Endodermal cell (in vitro differentiated cells): ENCODE data around the gene PIWIL1. TPM values are rescaled to one million over a fixed set of nuclear protein-coding genes. Genes with fewer than 3 reads are reported as not detected.

Experiments
- DNase-seq: peaks from one replicate; pipeline ENCODE4 v3.0.0-alpha.2; 2017
- H3K27ac ChIP-seq: 2 replicates; pipeline ENCODE4 v1.5.1; 2013; ENCODE audit warnings: mild to moderate bottlenecking, low read depth, low read length, moderate library complexity
- H3K27me3 ChIP-seq: 2 replicates; pipeline ENCODE4 v1.6.1; 2013; ENCODE audit warnings: mild to moderate bottlenecking, low read length, moderate library complexity; ENCODE audit not compliant: insufficient read depth, control insufficient read depth, poor library complexity, severe bottlenecking
- H3K36me3 ChIP-seq: 2 replicates; pipeline ENCODE4 v1.7.0; 2013; ENCODE audit warnings: mild to moderate bottlenecking, low read length, moderate library complexity; ENCODE audit not compliant: control insufficient read depth, insufficient read depth
- H3K4me1 ChIP-seq: one replicate; pipeline ENCODE4 v1.7.0; 2013; ENCODE audit warnings: low read length; ENCODE audit not compliant: control insufficient read depth, insufficient read depth
- H3K4me3 ChIP-seq: 2 replicates; pipeline ENCODE4 v1.5.1; 2013; ENCODE audit warnings: mild to moderate bottlenecking, low read length, moderate library complexity
- H3K9ac ChIP-seq: 2 replicates; pipeline ENCODE4 v1.6.1; 2013; ENCODE audit warnings: mild to moderate bottlenecking, low read length, moderate library complexity; ENCODE audit not compliant: poor library complexity, severe bottlenecking; ENCODE audit errors: extremely low read depth
- H3K9me3 ChIP-seq: 2 replicates; pipeline ENCODE4 v1.6.1; 2013; ENCODE audit warnings: mild to moderate bottlenecking, low read length, moderate library complexity; ENCODE audit not compliant: control insufficient read depth
- H3K27ac Mint-ChIP-seq: 2 replicates; pipeline ENCODE4 v1.8.0; 2020; ENCODE audit warnings: mixed read lengths
- H3K27me3 Mint-ChIP-seq: 2 replicates; pipeline ENCODE4 v1.8.0; 2021; ENCODE audit warnings: mild to moderate bottlenecking, mixed read lengths; ENCODE audit not compliant: insufficient read depth
- H3K36me3 Mint-ChIP-seq: 2 replicates; pipeline ENCODE4 v1.8.0; 2020; ENCODE audit warnings: low read depth, mixed read lengths
- H3K4me1 Mint-ChIP-seq: 2 replicates; pipeline ENCODE4 v1.8.0; 2020; ENCODE audit warnings: mixed read lengths
- H3K4me3 Mint-ChIP-seq: 2 replicates; pipeline ENCODE4 v1.8.0; 2020; ENCODE audit warnings: mild to moderate bottlenecking, moderate library complexity, mixed read lengths
- H3K9me3 Mint-ChIP-seq: 2 replicates; pipeline ENCODE4 v1.8.0; 2020; ENCODE audit warnings: mild to moderate bottlenecking, mixed read lengths
- CTCF ChIP-seq: fragments of 200-600 bp; sonication (generic); conservative IDR thresholded peaks from 2 replicates; pipeline ENCODE4 v1.5.0; 2021; ENCODE audit warnings: antibody characterized with exemption, mild to moderate bottlenecking
- WGBS, 2 experiments: methylation state at CpG; one replicate each; pipeline versions ENCODE4 v1.1.5 to v1.1.7; 2013; ENCODE audit warnings: missing lambda C conversion rate in 2 of 2, mixed read lengths in 1 of 2; ENCODE audit not compliant: insufficient coverage in 1 of 2, insufficient read length in 1 of 2; 5-methylcytosine and 5-hydroxymethylcytosine counted together
- long read RNA-seq, 4 experiments: library from polyadenylated mRNA in 2 of 4; library from RNA in 1 of 4; library from capped mRNA in 1 of 4; stranded (forward) in 3 of 4; unstranded in 1 of 4; transcript quantifications; one replicate each; pipeline ENCODE4 v2.0.0, GENCODE V29; 2020 to 2021; ENCODE audit warnings: inconsistent platforms in 1 of 4
- polyA plus RNA-seq, 2 experiments: library from polyadenylated mRNA; stranded (reverse); fragments of 50-300 nt; gene quantifications; one replicate each; pipeline ENCODE4 v1.2.3, GENCODE V29; 2013
- total RNA-seq, 2 donors: library from RNA; stranded (reverse); fragmentation: NEBNext Ultra II Directional in 1 of 2; extraction: Animal tissue kit (Norgen Biotek cat#: 25700) in 1 of 2; gene quantifications; 2 replicates in 1 of 2; 3 replicates in 1 of 2; pipeline ENCODE4 v1.2.1, GENCODE V29; 2021

PIWIL1 gene
- not detected for total RNA-seq
- polyA plus RNA-seq (2013, experiment 1 of 2): not detected
- polyA plus RNA-seq (2013, experiment 2 of 2): not detected
- long read RNA-seq, experiment 1: 0 reads
- long read RNA-seq, experiment 2: 0 reads
- long read RNA-seq, experiment 3: 0 reads
- long read RNA-seq, experiment 4: 0 reads

- no peak for TF ChIP-seq CTCF
- Histone ChIP-seq H3K27me3 (peaks cover 66% of the 10 kb centered on the region), H3K36me3 (no peaks in the 10 kb centered on the region), H3K9ac (no peak within 1 kb of the TSS), H3K9me3 (no peaks in the 10 kb centered on the region), H3K4me1 (no peaks in the 10 kb centered on the region), H3K27ac (no peak within 1 kb of the TSS), H3K4me3 (no peak within 1 kb of the TSS)
- peaks cover 59% of the 10 kb centered on the region for H3K27me3 Mint-ChIP-seq
- peaks cover 5% of the 10 kb centered on the region for H3K9me3 Mint-ChIP-seq
- no peaks in the 10 kb centered on the region for H3K36me3 Mint-ChIP-seq
- H3K4me3 Mint-ChIP-seq: no peak within 1 kb of the TSS
- H3K4me1 Mint-ChIP-seq: peaks cover 3% of the 10 kb centered on the region
- WGBS, 2 experiments: 92 to 94% methylated on average over 48 to 79 of the region's 79 CpGs
- no peak for DNase-seq
- no peak within 1 kb of the TSS for H3K27ac Mint-ChIP-seq
Measured at GRCh38 chr12:130337488-130338303, at the start of gene PIWIL1. TSS of gene PIWIL1 (plus strand) at chr12:130337887. CDS start at chr12:130342592, 4,705 bp downstream.

- peaks cover 16% of the 10 kb centered on the region for H3K9me3 ChIP-seq
- H3K27me3 ChIP-seq: no peaks in the 10 kb centered on the region
- Mint-ChIP-seq H3K4me1 (no peaks in the 10 kb centered on the region), H3K27ac (no peak overlapping the region), H3K4me3 (no peak overlapping the region), H3K36me3 (no peaks in the 10 kb centered on the region), H3K27me3 (peaks cover 65% of the 10 kb centered on the region), H3K9me3 (peaks cover 43% of the 10 kb centered on the region)
- no peak overlapping the region for H3K9ac ChIP-seq
- H3K4me1 ChIP-seq: no peaks in the 10 kb centered on the region
- no peak for DNase-seq
- TF ChIP-seq CTCF: no peak
- H3K27ac ChIP-seq: no peak overlapping the region
- no peaks in the 10 kb centered on the region for H3K36me3 ChIP-seq
- 86 to 89% methylated on average over 1 to 3 of the region's 4 CpGs for WGBS, 2 experiments
- H3K4me3 ChIP-seq: no peak overlapping the region
Measured at GRCh38 chr12:130288206-130288605, 49.5 kb upstream of the PIWIL1 start.

GRCh38 chr12:130288691-130289090 is 49.0 kb upstream of the PIWIL1 start:
- no peak overlapping the region for H3K27ac Mint-ChIP-seq
- H3K27me3 Mint-ChIP-seq: peaks cover 65% of the 10 kb centered on the region
- no peaks in the 10 kb centered on the region for H3K36me3 Mint-ChIP-seq

More at GRCh38 chr12:130288691-130289090, 49.0 kb upstream of the PIWIL1 start:
- peaks cover 15% of the 10 kb centered on the region for H3K9me3 ChIP-seq
- TF ChIP-seq CTCF: no peak
- no peaks in the 10 kb centered on the region for H3K4me1 ChIP-seq
- H3K4me3 ChIP-seq: no peak overlapping the region
- no peak for DNase-seq
- WGBS, 2 experiments: 90 to 93% methylated on average over 1 to 6 of the region's 6 CpGs
- no peak overlapping the region for H3K9ac ChIP-seq
- Mint-ChIP-seq H3K4me1 (no peaks in the 10 kb centered on the region), H3K9me3 (peaks cover 38% of the 10 kb centered on the region), H3K4me3 (no peak overlapping the region)
- no peak overlapping the region for H3K27ac ChIP-seq
- H3K36me3 ChIP-seq: no peaks in the 10 kb centered on the region
- no peaks in the 10 kb centered on the region for H3K27me3 ChIP-seq
